Measurements from ENCODE around the gene FBRS.

- no peak for TF ChIP-seq EZH2 (IDR thresholded peaks at IDR 0.05; ENCODE audit: insufficient read depth, low read length)
- TF ChIP-seq CTCF (IDR thresholded peaks at IDR 0.05; ENCODE audit: insufficient read depth, low read depth, low read length) = peak; percentile 25
Measured at GRCh38 chr16:30615358-30616091, 42.7 kb upstream of the FBRS start.

Data from astrocyte (in vitro differentiated cells and primary cell).